GM12891 (cell line): ENCODE measurements around the gene DNER.

Experiments
- POLR2A ChIP-seq: IDR thresholded peaks from 2 replicates; pipeline ENCODE4 v1.6.1; 2011; ENCODE audit warnings: low read depth, low read length, control low read depth
- POLR2AphosphoS5 ChIP-seq: IDR thresholded peaks from 2 replicates; pipeline ENCODE4 v1.6.1; 2011; ENCODE audit warnings: low read depth, low read length, control low read depth
- TAF1 ChIP-seq: IDR thresholded peaks from 2 replicates; pipeline ENCODE4 v1.6.1; 2011; ENCODE audit warnings: low read depth, low read length, control low read depth

DNA sequence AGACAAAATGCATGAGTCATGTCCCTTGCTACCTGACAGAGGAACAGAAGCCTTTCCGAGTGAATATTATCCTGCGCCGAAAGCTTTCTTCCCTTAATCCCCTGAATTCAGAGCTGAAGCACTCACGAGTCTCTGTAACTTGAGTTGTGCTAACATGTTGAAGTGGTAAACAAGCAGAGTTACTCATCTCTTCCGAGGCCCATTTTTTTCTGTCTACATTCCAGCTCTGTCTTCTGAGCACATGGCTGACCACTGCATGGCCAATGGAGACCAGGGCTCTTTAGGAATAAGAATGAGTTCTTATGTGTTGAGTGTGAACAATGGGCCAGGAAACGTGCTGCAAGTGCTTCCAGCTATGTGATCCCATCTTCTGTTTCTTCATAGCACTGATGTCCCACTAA lies 370.2 kb downstream of the DNER start:
- no peak for TF ChIP-seq POLR2AphosphoS5
- TF ChIP-seq TAF1 = no peak
- TF ChIP-seq POLR2A = no peak
